NCI-H146 treated with DMSO at 0.1 percent for 48 hours (cell line): ENCODE measurements around the gene AVPR1B.
"Not testable (repeated sequence)": the region's sequence is repeated elsewhere in the genome, so short reads cannot be mapped to it uniquely, and the experiment has no call there.

Experiments used
- DNase-seq: peaks from one replicate; lab custom pipeline; 2025; ENCODE audit not compliant: unreplicated experiment; lab: John Stamatoyannopoulos, UW

Gene AVPR1B

GRCh38 chr1:206083750-206084149 is 33.4 kb downstream of the AVPR1B start:
- no peak for DNase-seq

- no peak for DNase-seq
These were observed 34.1 kb downstream of the AVPR1B start for GRCh38 chr1:206082831-206083695.

- DNase-seq, result no peak
These were observed 35.3 kb downstream of the AVPR1B start for GRCh38 chr1:206081856-206082255.

- no peak for DNase-seq
These were observed 37.0 kb downstream of the AVPR1B start for GRCh38 chr1:206080026-206080820.

GRCh38 chr1:206079135-206079534 is 38.1 kb downstream of the AVPR1B start:
- DNase-seq, result no peak

- DNase-seq, result no peak
These were observed 41.1 kb downstream of the AVPR1B start for GRCh38 chr1:206075786-206076755.

- peak; percentile 4 for DNase-seq
These were observed 42.3 kb downstream of the AVPR1B start for GRCh38 chr1:206074839-206075238.

- DNase-seq, result no peak
These were observed 46.4 kb downstream of the AVPR1B start for GRCh38 chr1:206070627-206071304.

- DNase-seq, result no peak
These were observed 48.9 kb downstream of the AVPR1B start for GRCh38 chr1:206068314-206068713.

GRCh38 chr1:206067486-206068227 is 49.5 kb downstream of the AVPR1B start:
- no peak for DNase-seq

GRCh38 chr1:206066479-206067171 is 50.6 kb downstream of the AVPR1B start:
- DNase-seq, result no peak

GRCh38 chr1:206065547-206066145 is 51.5 kb downstream of the AVPR1B start:
- no peak for DNase-seq

- DNase-seq, result not testable (repeated sequence)
These were observed 52.7 kb downstream of the AVPR1B start for GRCh38 chr1:206064501-206064900.

GRCh38 chr1:206064001-206064400 is 53.2 kb downstream of the AVPR1B start:
- not testable (repeated sequence) for DNase-seq

- DNase-seq, result no peak
These were observed 54.7 kb downstream of the AVPR1B start for GRCh38 chr1:206062464-206062863.

GRCh38 chr1:206060844-206061243 is 56.3 kb downstream of the AVPR1B start:
- DNase-seq, result no peak
